Esophagus squamous epithelium (tissue), 4 donors: ENCODE data around the gene HAPLN3.

ENCODE experiments used
- POLR2A ChIP-seq, 4 donors: fragments of 450-650 bp; IDR thresholded peaks; one replicate each; pipeline ENCODE4 v1.6.1; 2017; ENCODE audit warnings: antibody characterized with exemption in 4 of 4, mild to moderate bottlenecking in 4 of 4, moderate library complexity in 3 of 4
- TF ChIP-seq, protein P1 (sequence below), 6 experiments: fragments of 450-650 bp in 4 of 6; fragments of 200-600 bp in 2 of 6; sonication (generic) in 2 of 6; IDR thresholded peaks; one replicate each; pipeline ENCODE4 v1.5.1; 2016 to 2019; ENCODE audit warnings: antibody characterized with exemption in 6 of 6, mild to moderate bottlenecking in 4 of 6, moderate library complexity in 4 of 6

DNA sequence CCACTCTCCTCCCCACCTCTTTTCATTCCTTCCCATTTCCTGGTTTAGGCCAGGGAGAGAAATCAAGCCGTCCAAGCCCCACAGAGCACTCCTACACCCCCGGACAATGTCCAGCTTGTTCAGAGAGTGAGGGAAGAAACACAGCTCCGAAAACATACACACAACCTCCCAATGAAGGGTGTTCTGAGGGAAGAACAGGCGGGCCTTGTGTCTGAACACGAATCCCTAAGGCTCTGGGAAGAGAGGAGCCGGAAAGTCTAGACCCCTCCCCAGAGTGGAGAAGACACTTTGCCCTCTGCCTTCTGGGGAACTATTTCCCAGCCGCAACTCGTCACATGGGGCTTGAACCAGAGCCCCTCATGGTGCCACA is 61.6 kb downstream of the HAPLN3 start:
- TF ChIP-seq, protein P1, sequence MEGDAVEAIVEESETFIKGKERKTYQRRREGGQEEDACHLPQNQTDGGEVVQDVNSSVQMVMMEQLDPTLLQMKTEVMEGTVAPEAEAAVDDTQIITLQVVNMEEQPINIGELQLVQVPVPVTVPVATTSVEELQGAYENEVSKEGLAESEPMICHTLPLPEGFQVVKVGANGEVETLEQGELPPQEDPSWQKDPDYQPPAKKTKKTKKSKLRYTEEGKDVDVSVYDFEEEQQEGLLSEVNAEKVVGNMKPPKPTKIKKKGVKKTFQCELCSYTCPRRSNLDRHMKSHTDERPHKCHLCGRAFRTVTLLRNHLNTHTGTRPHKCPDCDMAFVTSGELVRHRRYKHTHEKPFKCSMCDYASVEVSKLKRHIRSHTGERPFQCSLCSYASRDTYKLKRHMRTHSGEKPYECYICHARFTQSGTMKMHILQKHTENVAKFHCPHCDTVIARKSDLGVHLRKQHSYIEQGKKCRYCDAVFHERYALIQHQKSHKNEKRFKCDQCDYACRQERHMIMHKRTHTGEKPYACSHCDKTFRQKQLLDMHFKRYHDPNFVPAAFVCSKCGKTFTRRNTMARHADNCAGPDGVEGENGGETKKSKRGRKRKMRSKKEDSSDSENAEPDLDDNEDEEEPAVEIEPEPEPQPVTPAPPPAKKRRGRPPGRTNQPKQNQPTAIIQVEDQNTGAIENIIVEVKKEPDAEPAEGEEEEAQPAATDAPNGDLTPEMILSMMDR (IDR thresholded peaks at IDR 0.05) = no peak
- no peak for TF ChIP-seq POLR2A (IDR thresholded peaks at IDR 0.05)
